Heart left ventricle (tissue), 13 donors: ENCODE data around the gene SNN.

Source experiments
- POLR2A ChIP-seq, 2 donors: fragments of 450-650 bp; IDR thresholded peaks; one replicate each; pipeline ENCODE4 v1.6.1; 2017; ENCODE audit warnings: antibody characterized with exemption in 2 of 2, mild to moderate bottlenecking in 2 of 2, moderate library complexity in 2 of 2
- TF ChIP-seq, protein P1 (sequence below), 12 donors: fragments of 200-600 bp; sonication (generic) in 4 of 12; IDR thresholded peaks; one replicate each; pipeline versions ENCODE4 v1.5.0 to v1.8.0; 2018 to 2022; ENCODE audit warnings: antibody characterized with exemption in 12 of 12, mild to moderate bottlenecking in 5 of 12
- donor health status: ischemic (EF 13 %, LVEDD 7.1; RV severe dilation, severe dysfunction).
- donor health status: DM: no; HTN: yes; CAD: no.
- donor health status: DM: no; HTN: no; CAD: no.
- donor health status: ischemic (EF 25% LVEDD 6.9; RV normal size, moderate dysfunction).
- donor health status: ischemic (EF 25% LVEDD 5.7; RV mildly dilated, moderate dysfunction).
- donor health status: ischemic (EF 35%, LVEDD 5.7; RV mildly dilated, moderate dysfunction).
- donor health status: nonischemic (EF 11% LVEDD 7.7; RV severe dilation, severe dysfunction).
- donor health status: DM: yes; HTN: yes; CAD: no.
- donor health status: PGD.
- donor health status: ischemic (EF 29% LVEDD 5.4; RV normal size, mild dysfunction).
- donor health status: nonischemic (EF 23%, LVEDD 6.1; RV moderate dilation, normal function).

GRCh38 chr16:11632455-11632939, 35.8 kb upstream of the SNN start:
- TF ChIP-seq, protein P1, sequence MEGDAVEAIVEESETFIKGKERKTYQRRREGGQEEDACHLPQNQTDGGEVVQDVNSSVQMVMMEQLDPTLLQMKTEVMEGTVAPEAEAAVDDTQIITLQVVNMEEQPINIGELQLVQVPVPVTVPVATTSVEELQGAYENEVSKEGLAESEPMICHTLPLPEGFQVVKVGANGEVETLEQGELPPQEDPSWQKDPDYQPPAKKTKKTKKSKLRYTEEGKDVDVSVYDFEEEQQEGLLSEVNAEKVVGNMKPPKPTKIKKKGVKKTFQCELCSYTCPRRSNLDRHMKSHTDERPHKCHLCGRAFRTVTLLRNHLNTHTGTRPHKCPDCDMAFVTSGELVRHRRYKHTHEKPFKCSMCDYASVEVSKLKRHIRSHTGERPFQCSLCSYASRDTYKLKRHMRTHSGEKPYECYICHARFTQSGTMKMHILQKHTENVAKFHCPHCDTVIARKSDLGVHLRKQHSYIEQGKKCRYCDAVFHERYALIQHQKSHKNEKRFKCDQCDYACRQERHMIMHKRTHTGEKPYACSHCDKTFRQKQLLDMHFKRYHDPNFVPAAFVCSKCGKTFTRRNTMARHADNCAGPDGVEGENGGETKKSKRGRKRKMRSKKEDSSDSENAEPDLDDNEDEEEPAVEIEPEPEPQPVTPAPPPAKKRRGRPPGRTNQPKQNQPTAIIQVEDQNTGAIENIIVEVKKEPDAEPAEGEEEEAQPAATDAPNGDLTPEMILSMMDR (IDR thresholded peaks at IDR 0.05): no peak
- no peak for TF ChIP-seq POLR2A (IDR thresholded peaks at IDR 0.05)
